Keratinocyte (primary cell): Measurements from ENCODE around the gene ING5. TPM values are rescaled to one million over a fixed set of nuclear protein-coding genes. Genes with fewer than 3 reads are reported as not detected.

Experiments used
- DNase-seq: peaks from one replicate; pipeline ENCODE4 v3.0.0-alpha.2; 2011; ENCODE audit warnings: low read depth, missing footprints, low spot score
- FAIRE-seq: peaks from 2 replicates; lab custom pipeline; 2011; peaks lifted over from hg19 to GRCh38; lab: Jason Lieb, UNC
- H2AFZ ChIP-seq: 2 replicates; pipeline ENCODE4 v1.6.0; 2012; ENCODE audit warnings: low read length, control low read depth, inconsistent platforms; ENCODE audit not compliant: control insufficient read depth
- H3K27ac ChIP-seq: 2 replicates; pipeline ENCODE4 v1.5.1; 2011; ENCODE audit warnings: low read length; ENCODE audit not compliant: control insufficient read depth, insufficient read depth
- H3K27me3 ChIP-seq: 3 replicates; pipeline ENCODE4 v1.6.0; 2011; ENCODE audit warnings: low read length; ENCODE audit not compliant: control insufficient read depth, insufficient read depth; ENCODE audit errors: extremely low read depth
- H3K36me3 ChIP-seq, 2 experiments: 2 replicates in 1 of 2; 3 replicates in 1 of 2; pipeline ENCODE4 v1.5.1; 2011; ENCODE audit warnings: low read length in 2 of 2, mild to moderate bottlenecking in 1 of 2; ENCODE audit not compliant: control insufficient read depth in 2 of 2, insufficient read depth in 2 of 2; ENCODE audit errors: extremely low read depth in 1 of 2
- H3K4me1 ChIP-seq: 3 replicates; pipeline ENCODE4 v1.5.1; 2011; ENCODE audit warnings: low read length; ENCODE audit not compliant: control insufficient read depth, insufficient read depth; ENCODE audit errors: extremely low read depth
- H3K4me2 ChIP-seq: 3 replicates; pipeline ENCODE4 v1.6.0; 2011; ENCODE audit warnings: low read depth, low read length; ENCODE audit not compliant: control insufficient read depth, insufficient read depth; ENCODE audit errors: extremely low read depth
- H3K4me3 ChIP-seq, 3 experiments: fragments of 200-600 bp in 1 of 3; sonication (generic) in 1 of 3; 2 replicates in 2 of 3; 3 replicates in 1 of 3; pipeline ENCODE4 v1.5.1; 2011 to 2016; ENCODE audit warnings: low read length in 3 of 3, mild to moderate bottlenecking in 3 of 3, control low read depth in 2 of 3, inconsistent platforms in 1 of 3, low read depth in 1 of 3, mixed read lengths in 1 of 3, mixed run types in 1 of 3, moderate library complexity in 1 of 3; ENCODE audit not compliant: control insufficient read depth in 2 of 3, insufficient read depth in 2 of 3; ENCODE audit errors: extremely low read depth in 1 of 3
- H3K79me2 ChIP-seq: 2 replicates; pipeline ENCODE4 v1.6.0; 2012; ENCODE audit warnings: low read length; ENCODE audit not compliant: control insufficient read depth, insufficient read depth
- H3K9ac ChIP-seq: 3 replicates; pipeline ENCODE4 v1.6.0; 2011; ENCODE audit warnings: low read length; ENCODE audit not compliant: control insufficient read depth, insufficient read depth; ENCODE audit errors: extremely low read depth
- H3K9me1 ChIP-seq: 3 replicates; pipeline ENCODE4 v1.6.0; 2011; ENCODE audit warnings: low read length; ENCODE audit not compliant: control insufficient read depth, insufficient read depth; ENCODE audit errors: extremely low read depth
- H3K9me3 ChIP-seq: 2 replicates; pipeline ENCODE4 v1.5.1; 2012; ENCODE audit warnings: low read depth, low read length; ENCODE audit not compliant: control insufficient read depth
- H4K20me1 ChIP-seq: 3 replicates; pipeline ENCODE4 v1.6.0; 2011; ENCODE audit warnings: low read length; ENCODE audit not compliant: control insufficient read depth, insufficient read depth; ENCODE audit errors: extremely low read depth
- EZH2 ChIP-seq: IDR thresholded peaks from one replicate; pipeline ENCODE4 v1.6.1; 2012; ENCODE audit warnings: inconsistent platforms, mild to moderate bottlenecking, low read length, moderate library complexity
- dilution Hi-C: fragments of 300-500 bp; cut with MboI; formaldehyde crosslinking; loops from one replicate; pipeline ENCODE4 v1.7.0; 2020; ENCODE audit warnings: low sequenced_read_pairs; ENCODE audit not compliant: extremely low pct_ligation_motif_present
- polyA plus RNA-seq, 5 experiments: library from polyadenylated mRNA; depleted of rRNA in 3 of 5; stranded (reverse) in 3 of 5; stranded (forward) in 1 of 5; unstranded in 1 of 5; fragments of >200 nt; gene quantifications; 1 replicate in 1 of 5; 2 replicates in 3 of 5; 3 replicates in 1 of 5; pipeline versions ENCODE4 v1.2.1 to v1.2.3, GENCODE V29; 2011 to 2012; ENCODE audit warnings: missing spikeins in 2 of 5, low read depth in 1 of 5, low replicate concordance in 1 of 5
- TF ChIP-seq, protein P1 (sequence below), 3 experiments: IDR thresholded peaks in 1 of 3; conservative IDR thresholded peaks in 1 of 3; optimal IDR thresholded peaks in 1 of 3; 2 replicates in 2 of 3; 3 replicates in 1 of 3; pipeline versions ENCODE3 to v1.5.1; 2011; ENCODE audit warnings: low read length in 3 of 3, mild to moderate bottlenecking in 3 of 3, moderate library complexity in 2 of 3, control low read depth in 1 of 3, inconsistent platforms in 1 of 3; ENCODE audit not compliant: insufficient read depth in 2 of 3; ENCODE audit errors: extremely low read depth in 1 of 3

ING5 gene
- polyA plus RNA-seq, 1 donor (not counting 4 experiments of a cell fraction or from before 2014, with no cell fraction given), result 19.1 TPM

DNA sequence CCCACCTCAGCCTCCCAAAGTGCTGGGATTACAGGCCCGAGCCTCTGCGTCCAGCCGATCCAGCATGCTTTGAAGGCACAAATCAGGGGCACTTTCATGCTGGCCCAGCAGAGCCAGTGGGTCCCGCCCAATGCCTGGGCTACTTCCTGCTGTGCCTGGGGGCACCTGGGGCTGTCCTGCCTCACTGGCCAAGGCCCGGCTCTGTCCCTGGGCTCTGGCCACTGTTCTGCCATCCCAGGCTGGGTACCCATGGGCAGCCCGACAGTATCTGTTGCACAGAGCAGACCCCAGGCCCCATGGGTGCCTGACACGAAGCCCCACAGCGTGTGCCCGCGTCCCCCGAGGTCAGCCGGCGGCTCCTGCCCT is 68.0 kb downstream of the ING5 start:
- no peak for FAIRE-seq

GRCh38 chr2:241770185-241770935 is 68.5 kb downstream of the ING5 start:
- no peak overlapping the region for H3K27ac ChIP-seq
- H3K9me1 ChIP-seq, result no peaks in the 10 kb centered on the region
- H3K9ac ChIP-seq, result no peak overlapping the region
- H3K9me3 ChIP-seq, result no peaks in the 10 kb centered on the region
- no peaks in the 10 kb centered on the region for H4K20me1 ChIP-seq
- dilution Hi-C loops, result no loop called here
- no peaks in the 10 kb centered on the region for H3K79me2 ChIP-seq
- H3K4me3 ChIP-seq, result no peak overlapping the region
- no peak for DNase-seq
- no peak overlapping the region for H2AFZ ChIP-seq
- FAIRE-seq, result no peak
- H3K27me3 ChIP-seq, result peaks cover 30% of the 10 kb centered on the region
- peaks cover 8% of the 10 kb centered on the region for H3K4me1 ChIP-seq
- H3K36me3 ChIP-seq, result no peaks in the 10 kb centered on the region
- H3K4me2 ChIP-seq, result no peak overlapping the region
- no peak for TF ChIP-seq EZH2
- TF ChIP-seq, protein P1, sequence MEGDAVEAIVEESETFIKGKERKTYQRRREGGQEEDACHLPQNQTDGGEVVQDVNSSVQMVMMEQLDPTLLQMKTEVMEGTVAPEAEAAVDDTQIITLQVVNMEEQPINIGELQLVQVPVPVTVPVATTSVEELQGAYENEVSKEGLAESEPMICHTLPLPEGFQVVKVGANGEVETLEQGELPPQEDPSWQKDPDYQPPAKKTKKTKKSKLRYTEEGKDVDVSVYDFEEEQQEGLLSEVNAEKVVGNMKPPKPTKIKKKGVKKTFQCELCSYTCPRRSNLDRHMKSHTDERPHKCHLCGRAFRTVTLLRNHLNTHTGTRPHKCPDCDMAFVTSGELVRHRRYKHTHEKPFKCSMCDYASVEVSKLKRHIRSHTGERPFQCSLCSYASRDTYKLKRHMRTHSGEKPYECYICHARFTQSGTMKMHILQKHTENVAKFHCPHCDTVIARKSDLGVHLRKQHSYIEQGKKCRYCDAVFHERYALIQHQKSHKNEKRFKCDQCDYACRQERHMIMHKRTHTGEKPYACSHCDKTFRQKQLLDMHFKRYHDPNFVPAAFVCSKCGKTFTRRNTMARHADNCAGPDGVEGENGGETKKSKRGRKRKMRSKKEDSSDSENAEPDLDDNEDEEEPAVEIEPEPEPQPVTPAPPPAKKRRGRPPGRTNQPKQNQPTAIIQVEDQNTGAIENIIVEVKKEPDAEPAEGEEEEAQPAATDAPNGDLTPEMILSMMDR (optimal IDR thresholded peaks at IDR 0.05 in 1 of 3, IDR thresholded peaks at IDR 0.05 in 1 of 3, conservative IDR thresholded peaks at IDR 0.05 in 1 of 3; ENCODE audit: extremely low read depth in 1 of 3, insufficient read depth in 2 of 3, low read length in 3 of 3), result no peak

More for the DNA sequence above, 68.0 kb downstream of the ING5 start:
- H3K9me3 ChIP-seq, result no peaks in the 10 kb centered on the region
- H3K4me3 ChIP-seq, result no peak overlapping the region
- H3K27me3 ChIP-seq, result peaks cover 25% of the 10 kb centered on the region
- no peaks in the 10 kb centered on the region for H3K9me1 ChIP-seq
- no peak for DNase-seq
- TF ChIP-seq, protein P1 (optimal IDR thresholded peaks at IDR 0.05 in 1 of 3, IDR thresholded peaks at IDR 0.05 in 1 of 3, conservative IDR thresholded peaks at IDR 0.05 in 1 of 3; ENCODE audit: extremely low read depth in 1 of 3, insufficient read depth in 2 of 3, low read length in 3 of 3), result no peak
- no peak for TF ChIP-seq EZH2
- H3K4me1 ChIP-seq, result peaks cover 3% of the 10 kb centered on the region
- H3K4me2 ChIP-seq, result no peak overlapping the region
- no peaks in the 10 kb centered on the region for H3K79me2 ChIP-seq
- no peak overlapping the region for H3K9ac ChIP-seq
- H4K20me1 ChIP-seq, result no peaks in the 10 kb centered on the region
- no peak overlapping the region for H2AFZ ChIP-seq
- no peaks in the 10 kb centered on the region for H3K36me3 ChIP-seq
- no peak overlapping the region for H3K27ac ChIP-seq
- dilution Hi-C loops, result no loop called here
